ENCODE measurements around the gene PGLYRP2. TPM values are rescaled to one million over a fixed set of nuclear protein-coding genes. Genes with fewer than 3 reads are reported as not detected.
"Not testable (repeated sequence)": the region's sequence is repeated elsewhere in the genome, so short reads cannot be mapped to it uniquely, and the experiment has no call there.

The PGLYRP2 gene, protein sequence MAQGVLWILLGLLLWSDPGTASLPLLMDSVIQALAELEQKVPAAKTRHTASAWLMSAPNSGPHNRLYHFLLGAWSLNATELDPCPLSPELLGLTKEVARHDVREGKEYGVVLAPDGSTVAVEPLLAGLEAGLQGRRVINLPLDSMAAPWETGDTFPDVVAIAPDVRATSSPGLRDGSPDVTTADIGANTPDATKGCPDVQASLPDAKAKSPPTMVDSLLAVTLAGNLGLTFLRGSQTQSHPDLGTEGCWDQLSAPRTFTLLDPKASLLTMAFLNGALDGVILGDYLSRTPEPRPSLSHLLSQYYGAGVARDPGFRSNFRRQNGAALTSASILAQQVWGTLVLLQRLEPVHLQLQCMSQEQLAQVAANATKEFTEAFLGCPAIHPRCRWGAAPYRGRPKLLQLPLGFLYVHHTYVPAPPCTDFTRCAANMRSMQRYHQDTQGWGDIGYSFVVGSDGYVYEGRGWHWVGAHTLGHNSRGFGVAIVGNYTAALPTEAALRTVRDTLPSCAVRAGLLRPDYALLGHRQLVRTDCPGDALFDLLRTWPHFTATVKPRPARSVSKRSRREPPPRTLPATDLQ
- not detected for total RNA-seq

DNA sequence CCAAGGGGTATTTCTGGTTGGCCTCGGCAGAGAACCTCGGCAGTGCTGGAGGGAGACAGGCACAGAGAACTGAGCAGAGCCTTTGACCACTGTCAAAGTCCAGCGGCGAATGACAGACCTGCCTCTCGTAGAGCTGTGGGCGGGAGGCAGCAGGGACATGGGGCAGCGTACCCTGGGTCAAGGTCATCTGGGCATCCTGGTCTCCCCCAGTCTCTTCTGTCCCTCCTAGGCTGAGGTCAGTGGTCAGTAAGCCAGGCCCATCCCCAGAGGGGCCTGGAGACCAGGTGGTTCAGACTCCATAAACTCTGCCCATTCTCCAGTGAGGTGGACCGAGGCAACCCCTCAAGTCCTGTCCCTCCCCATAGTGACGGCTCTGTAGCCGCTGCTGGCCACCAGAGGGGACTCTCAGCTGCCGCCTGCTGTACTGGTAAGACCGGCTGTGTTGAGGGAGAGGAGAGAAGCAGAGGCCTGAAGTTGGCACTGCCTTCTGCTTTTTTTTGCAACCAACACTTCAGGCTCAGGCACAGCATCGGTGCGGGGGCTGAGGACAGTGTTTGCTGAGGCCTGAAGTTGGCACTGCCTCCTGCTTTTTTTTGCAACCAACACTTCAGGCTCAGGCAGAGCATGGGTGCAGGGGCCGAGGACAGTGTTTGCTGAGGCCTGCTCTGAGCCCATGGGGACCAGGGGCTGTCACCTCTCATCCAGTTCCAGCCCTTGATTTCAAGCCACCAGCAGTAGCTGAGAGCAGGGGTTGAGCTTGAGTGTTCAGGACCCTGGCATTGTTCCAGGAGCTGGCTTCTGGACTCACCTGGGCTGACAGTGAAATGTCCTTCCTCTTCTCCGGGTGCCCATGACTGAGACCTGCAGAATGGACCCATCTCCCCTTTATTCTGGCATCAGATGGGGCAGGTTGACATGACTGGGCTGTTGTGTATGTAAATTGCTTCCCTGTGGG lies at the start of gene PGLYRP2:
Gene PGLYRP2 (minus strand): TSS at position 111 of the 955 bp plus-strand sequence. CDS start 130 bp downstream, outside the sequence.
- peaks cover 0 to 4% (median 2%) of the 10 kb centered on the region in 3 donors for H3K9me3 ChIP-seq (ENCODE audit: control insufficient read depth in 3 of 3, low read length in 3 of 3)
- no peak within 1 kb of the TSS for H3K4me3 ChIP-seq (ENCODE audit: low read length in 3 of 3)
- peaks cover 0 to 3% (median 0%) of the 10 kb centered on the region in 3 donors for H3K27me3 ChIP-seq (ENCODE audit: control insufficient read depth in 3 of 3, insufficient read depth in 3 of 3, low read length in 3 of 3)
- H3K27ac ChIP-seq (ENCODE audit: low read depth, low read length): no peak within 1 kb of the TSS
- no peaks in the 10 kb centered on the region for H3K4me1 ChIP-seq (ENCODE audit: control insufficient read depth in 3 of 3, insufficient read depth in 3 of 3, low read length in 3 of 3)
- H3K36me3 ChIP-seq (ENCODE audit: control insufficient read depth in 3 of 3, insufficient read depth in 3 of 3, low read length in 3 of 3): no peaks in the 10 kb centered on the region
- H3K9ac ChIP-seq (ENCODE audit: low read depth in 1 of 3, low read length in 3 of 3): no peak within 1 kb of the TSS

DNA sequence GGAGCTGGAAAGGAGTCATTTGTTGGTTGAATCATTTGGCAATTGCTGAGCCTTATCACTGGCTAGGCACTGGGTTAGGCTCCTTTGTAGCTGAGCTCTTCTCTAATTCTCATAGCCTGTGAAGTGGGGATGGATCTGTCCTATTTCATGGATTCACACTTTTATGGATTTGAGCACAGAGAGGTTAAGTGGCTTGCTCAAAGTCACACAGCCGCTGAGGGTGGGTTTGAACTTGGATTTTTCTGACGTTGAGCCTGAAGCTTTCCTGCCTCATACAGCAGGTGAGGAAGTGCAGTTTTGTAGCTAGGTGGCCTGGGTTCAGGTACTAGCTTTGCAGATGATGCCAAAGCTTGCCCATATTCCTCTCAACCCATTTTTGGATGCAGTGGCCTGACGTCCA lies 48.4 kb upstream of the PGLYRP2 start:
- Histone ChIP-seq H3K27me3 (ENCODE audit: control insufficient read depth in 3 of 3, insufficient read depth in 3 of 3, low read length in 3 of 3) (peaks cover 0 to 17% (median 14%) of the 10 kb centered on the region in 3 donors), H3K9me3 (ENCODE audit: control insufficient read depth in 3 of 3, low read length in 3 of 3) (no peaks in the 10 kb centered on the region), H3K4me1 (ENCODE audit: control insufficient read depth in 3 of 3, insufficient read depth in 3 of 3, low read length in 3 of 3) (no peaks in the 10 kb centered on the region), H3K36me3 (ENCODE audit: control insufficient read depth in 3 of 3, insufficient read depth in 3 of 3, low read length in 3 of 3) (no peaks in the 10 kb centered on the region), H3K9ac (ENCODE audit: low read depth in 1 of 3, low read length in 3 of 3) (no peak overlapping the region), H3K4me3 (ENCODE audit: low read length in 3 of 3) (no peak overlapping the region), H3K27ac (ENCODE audit: low read depth, low read length) (no peak overlapping the region)

DNA sequence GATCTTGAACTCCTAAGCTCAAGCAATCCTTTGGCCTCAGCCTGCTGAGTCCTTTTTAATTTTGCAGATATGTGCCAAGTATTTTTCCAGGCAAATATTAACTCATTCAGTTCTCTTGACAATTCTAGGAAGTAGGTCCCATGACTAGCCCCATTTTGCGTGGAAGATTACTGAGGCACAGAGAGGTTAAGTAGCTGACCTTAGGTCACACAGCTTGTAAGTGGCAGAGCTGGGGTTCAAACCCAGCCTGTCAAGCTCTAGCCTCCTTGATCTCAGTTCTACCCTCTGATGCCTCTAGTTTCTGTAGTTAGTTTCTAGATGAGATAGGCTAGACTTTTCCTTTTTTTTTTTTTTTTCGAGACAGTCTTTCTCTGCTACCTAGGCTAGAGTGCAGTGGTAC lies 47.1 kb upstream of the PGLYRP2 start:
- H3K27me3 ChIP-seq (ENCODE audit: control insufficient read depth in 3 of 3, insufficient read depth in 3 of 3, low read length in 3 of 3): peaks cover 0 to 16% (median 16%) of the 10 kb centered on the region in 3 donors
- no peaks in the 10 kb centered on the region for H3K36me3 ChIP-seq (ENCODE audit: control insufficient read depth in 3 of 3, insufficient read depth in 3 of 3, low read length in 3 of 3)
- H3K4me3 ChIP-seq (ENCODE audit: low read length in 3 of 3): no peak overlapping the region
- H3K9me3 ChIP-seq (ENCODE audit: control insufficient read depth in 3 of 3, low read length in 3 of 3): no peaks in the 10 kb centered on the region
- H3K27ac ChIP-seq (ENCODE audit: low read depth, low read length): no peak overlapping the region
- H3K4me1 ChIP-seq (ENCODE audit: control insufficient read depth in 3 of 3, insufficient read depth in 3 of 3, low read length in 3 of 3): no peaks in the 10 kb centered on the region
- no peak overlapping the region for H3K9ac ChIP-seq (ENCODE audit: low read depth in 1 of 3, low read length in 3 of 3)

DNA sequence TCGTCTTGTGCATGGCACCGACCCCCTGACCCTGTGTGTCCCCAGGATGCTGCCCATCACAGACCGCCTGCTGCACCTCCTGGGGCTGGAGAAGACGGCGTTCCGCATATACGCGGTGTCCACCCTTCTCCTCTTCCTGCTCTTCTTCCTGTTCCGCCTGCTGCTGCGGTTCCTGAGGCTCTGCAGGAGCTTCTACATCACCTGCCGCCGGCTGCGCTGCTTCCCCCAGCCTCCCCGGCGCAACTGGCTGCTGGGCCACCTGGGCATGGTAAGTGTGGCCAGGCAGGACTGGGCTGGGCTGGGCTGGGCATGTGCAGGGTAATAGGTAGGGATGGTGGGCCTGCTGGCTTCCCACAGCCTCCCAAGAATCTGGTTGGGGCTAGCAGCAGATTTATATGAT lies 46.0 kb upstream of the PGLYRP2 start:
- Histone ChIP-seq H3K36me3 (ENCODE audit: control insufficient read depth in 3 of 3, insufficient read depth in 3 of 3, low read length in 3 of 3) (no peaks in the 10 kb centered on the region), H3K27ac (ENCODE audit: low read depth, low read length) (no peak overlapping the region), H3K27me3 (ENCODE audit: control insufficient read depth in 3 of 3, insufficient read depth in 3 of 3, low read length in 3 of 3) (peaks cover 0 to 15% (median 11%) of the 10 kb centered on the region in 3 donors), H3K9me3 (ENCODE audit: control insufficient read depth in 3 of 3, low read length in 3 of 3) (no peaks in the 10 kb centered on the region), H3K9ac (ENCODE audit: low read depth in 1 of 3, low read length in 3 of 3) (no peak overlapping the region), H3K4me3 (ENCODE audit: low read length in 3 of 3) (no peak overlapping the region), H3K4me1 (ENCODE audit: control insufficient read depth in 3 of 3, insufficient read depth in 3 of 3, low read length in 3 of 3) (no peaks in the 10 kb centered on the region)

DNA sequence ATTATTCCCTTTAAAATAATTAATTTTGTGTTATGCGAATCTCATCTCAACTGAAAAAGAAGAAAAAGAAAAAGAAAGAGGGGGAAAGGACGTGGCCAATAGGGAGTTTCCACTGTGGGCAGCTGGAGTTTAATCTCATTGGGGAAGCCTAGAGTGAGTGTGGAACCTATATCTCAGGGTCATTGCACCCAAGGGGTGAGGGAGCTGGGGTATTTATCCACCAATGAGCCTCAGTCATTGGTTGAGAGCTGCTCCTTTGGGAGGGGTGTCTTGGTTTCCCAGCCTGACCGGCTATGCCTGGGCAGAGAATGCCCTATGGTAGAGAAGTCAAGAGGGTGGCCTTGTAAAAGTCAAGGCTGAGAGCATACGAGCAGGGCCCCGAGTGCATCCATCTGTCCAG lies 45.5 kb upstream of the PGLYRP2 start:
- H3K27me3 ChIP-seq (ENCODE audit: control insufficient read depth in 3 of 3, insufficient read depth in 3 of 3, low read length in 3 of 3): peaks cover 2 to 12% (median 11%) of the 10 kb centered on the region in 3 donors
- no peak overlapping the region for H3K9ac ChIP-seq (ENCODE audit: low read depth in 1 of 3, low read length in 3 of 3)
- no peak overlapping the region for H3K4me3 ChIP-seq (ENCODE audit: low read length in 3 of 3)
- H3K9me3 ChIP-seq (ENCODE audit: control insufficient read depth in 3 of 3, low read length in 3 of 3): no peaks in the 10 kb centered on the region
- no peaks in the 10 kb centered on the region for H3K4me1 ChIP-seq (ENCODE audit: control insufficient read depth in 3 of 3, insufficient read depth in 3 of 3, low read length in 3 of 3)
- no peak overlapping the region for H3K27ac ChIP-seq (ENCODE audit: low read depth, low read length)
- H3K36me3 ChIP-seq (ENCODE audit: control insufficient read depth in 3 of 3, insufficient read depth in 3 of 3, low read length in 3 of 3): no peaks in the 10 kb centered on the region

DNA sequence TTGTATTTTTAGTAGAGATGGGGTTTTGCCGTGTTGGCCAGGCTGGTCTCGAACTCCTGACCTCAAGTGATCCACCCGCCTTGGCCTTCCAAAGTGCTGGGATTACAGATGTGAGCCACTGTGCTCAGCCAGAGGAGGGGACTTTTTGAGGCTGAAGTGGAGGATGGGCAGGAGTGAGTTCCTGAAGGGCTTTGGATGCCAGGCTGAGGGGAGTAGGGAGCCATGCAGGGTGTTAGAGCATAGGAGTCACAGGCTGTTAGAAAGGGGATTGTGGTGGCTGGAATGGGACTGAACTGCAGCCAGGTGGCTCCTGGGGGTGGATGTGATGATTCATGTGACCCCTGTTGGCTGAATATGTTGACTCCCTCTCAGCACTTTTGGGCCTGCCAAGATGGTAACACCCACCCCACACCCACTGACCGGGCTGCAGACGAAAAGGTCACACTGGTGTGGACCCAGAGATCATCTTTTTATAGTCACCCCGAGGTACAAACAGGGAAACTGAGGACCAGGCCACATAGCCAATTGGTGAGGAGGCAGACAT lies 40.2 kb upstream of the PGLYRP2 start:
- Histone ChIP-seq H3K36me3 (ENCODE audit: control insufficient read depth in 3 of 3, insufficient read depth in 3 of 3, low read length in 3 of 3) (no peaks in the 10 kb centered on the region), H3K4me3 (ENCODE audit: low read length in 3 of 3) (no peak overlapping the region), H3K9me3 (ENCODE audit: control insufficient read depth in 3 of 3, low read length in 3 of 3) (peaks cover 0 to 5% (median 0%) of the 10 kb centered on the region in 3 donors), H3K27ac (ENCODE audit: low read depth, low read length) (no peak overlapping the region), H3K9ac (ENCODE audit: low read depth in 1 of 3, low read length in 3 of 3) (no peak overlapping the region), H3K27me3 (ENCODE audit: control insufficient read depth in 3 of 3, insufficient read depth in 3 of 3, low read length in 3 of 3) (peaks cover 3 to 20% (median 6%) of the 10 kb centered on the region in 3 donors), H3K4me1 (ENCODE audit: control insufficient read depth in 3 of 3, insufficient read depth in 3 of 3, low read length in 3 of 3) (no peaks in the 10 kb centered on the region)

DNA sequence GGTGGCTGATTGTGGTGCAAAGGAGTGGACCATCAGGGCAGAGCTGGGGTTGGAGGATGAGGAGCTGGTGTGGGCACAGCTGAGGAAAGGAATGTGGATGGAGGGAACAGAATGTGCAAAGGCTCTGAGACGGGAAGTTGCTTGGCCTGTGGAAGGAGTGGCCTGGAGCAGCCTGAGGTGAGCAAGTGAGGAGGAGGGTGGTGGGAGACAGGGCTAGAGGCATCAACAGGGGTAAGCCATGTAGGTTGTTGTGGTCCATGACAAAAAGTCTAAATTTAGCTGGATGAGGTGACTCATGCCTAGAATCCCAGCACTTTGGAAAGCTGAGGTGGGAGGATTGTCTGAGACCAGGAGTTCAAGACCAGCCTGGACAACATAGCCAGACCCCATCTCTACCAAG lies 38.5 kb upstream of the PGLYRP2 start:
- Histone ChIP-seq H3K9me3 (ENCODE audit: control insufficient read depth in 3 of 3, low read length in 3 of 3) (peaks cover 0 to 5% (median 0%) of the 10 kb centered on the region in 3 donors), H3K27ac (ENCODE audit: low read depth, low read length) (no peak overlapping the region), H3K36me3 (ENCODE audit: control insufficient read depth in 3 of 3, insufficient read depth in 3 of 3, low read length in 3 of 3) (no peaks in the 10 kb centered on the region), H3K9ac (ENCODE audit: low read depth in 1 of 3, low read length in 3 of 3) (no peak overlapping the region), H3K4me1 (ENCODE audit: control insufficient read depth in 3 of 3, insufficient read depth in 3 of 3, low read length in 3 of 3) (no peaks in the 10 kb centered on the region), H3K27me3 (ENCODE audit: control insufficient read depth in 3 of 3, insufficient read depth in 3 of 3, low read length in 3 of 3) (peaks cover 3 to 16% (median 6%) of the 10 kb centered on the region in 3 donors), H3K4me3 (ENCODE audit: low read length in 3 of 3) (no peak overlapping the region)

DNA sequence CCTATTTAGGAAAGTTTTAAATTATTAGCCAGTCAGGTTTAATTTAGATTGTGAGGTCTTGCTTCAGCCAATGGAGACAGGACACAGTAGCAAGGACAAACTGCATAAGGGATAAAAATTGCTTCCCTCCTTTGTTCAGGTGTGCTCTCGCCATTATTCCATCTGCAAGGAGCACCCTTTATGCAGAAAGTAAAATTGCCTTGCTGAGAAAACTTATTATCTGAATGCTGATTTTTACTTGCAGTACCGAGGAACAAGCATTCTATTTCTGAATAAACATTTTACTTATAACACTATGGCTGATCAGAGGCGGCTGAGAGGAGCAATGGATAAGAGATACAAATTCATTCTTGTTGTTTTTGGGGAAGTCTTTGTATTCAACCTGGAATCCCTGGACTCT lies 37.1 kb upstream of the PGLYRP2 start:
- Histone ChIP-seq H3K4me1 (ENCODE audit: control insufficient read depth in 3 of 3, insufficient read depth in 3 of 3, low read length in 3 of 3) (no peaks in the 10 kb centered on the region), H3K4me3 (ENCODE audit: low read length in 3 of 3) (no peak overlapping the region), H3K9ac (ENCODE audit: low read depth in 1 of 3, low read length in 3 of 3) (no peak overlapping the region), H3K9me3 (ENCODE audit: control insufficient read depth in 3 of 3, low read length in 3 of 3) (peaks cover 0 to 5% (median 0%) of the 10 kb centered on the region in 3 donors), H3K27me3 (ENCODE audit: control insufficient read depth in 3 of 3, insufficient read depth in 3 of 3, low read length in 3 of 3) (peaks cover 3 to 19% (median 6%) of the 10 kb centered on the region in 3 donors), H3K27ac (ENCODE audit: low read depth, low read length) (no peak overlapping the region), H3K36me3 (ENCODE audit: control insufficient read depth in 3 of 3, insufficient read depth in 3 of 3, low read length in 3 of 3) (no peaks in the 10 kb centered on the region)

DNA sequence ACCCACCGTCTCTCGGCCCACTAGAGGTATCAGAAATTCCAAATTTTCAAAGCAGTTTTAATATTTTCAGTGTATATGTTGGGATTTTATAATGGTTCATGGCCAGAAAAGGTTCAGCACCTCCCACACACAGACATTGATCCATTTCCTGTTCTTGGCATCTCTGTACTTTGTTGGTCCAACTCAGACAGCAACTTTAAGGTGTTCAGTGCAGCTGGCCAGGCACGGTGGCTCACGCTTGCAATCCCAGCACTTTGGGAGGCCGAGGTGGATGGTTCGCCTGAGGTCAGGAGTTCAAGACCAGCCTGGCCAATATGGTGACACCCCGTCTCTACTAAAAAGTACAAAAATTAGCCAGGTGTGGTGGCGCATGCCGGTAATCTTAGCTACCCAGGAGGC lies 35.9 kb upstream of the PGLYRP2 start:
- H3K4me1 ChIP-seq (ENCODE audit: control insufficient read depth in 3 of 3, insufficient read depth in 3 of 3, low read length in 3 of 3); H3K27ac ChIP-seq (ENCODE audit: low read depth, low read length); H3K9me3 ChIP-seq (ENCODE audit: control insufficient read depth in 3 of 3, low read length in 3 of 3); H3K36me3 ChIP-seq (ENCODE audit: control insufficient read depth in 3 of 3, insufficient read depth in 3 of 3, low read length in 3 of 3); H3K9ac ChIP-seq (ENCODE audit: low read depth in 1 of 3, low read length in 3 of 3); H3K4me3 ChIP-seq (ENCODE audit: low read length in 3 of 3): not testable (repeated sequence)
- H3K27me3 ChIP-seq (ENCODE audit: control insufficient read depth in 3 of 3, insufficient read depth in 3 of 3, low read length in 3 of 3): peaks cover 5 to 24% (median 10%) of the 10 kb centered on the region in 3 donors

Data from skeletal muscle tissue (tissue), 4 donors.